HEK293 (cell line): Measurements from ENCODE around the gene CREBBP.

ENCODE experiments used
- EGR2 ChIP-seq: fragments of 450-650 bp; formaldehyde crosslinking; IDR thresholded peaks from 2 replicates; pipeline ENCODE4 v1.5.1; 2016; ENCODE audit warnings: low read depth, missing biosample characterization, missing genetic modification characterization
- GLI2 ChIP-seq: fragments of 450-650 bp; formaldehyde crosslinking; IDR thresholded peaks from 2 replicates; pipeline ENCODE4; 2017; ENCODE audit warnings: missing biosample characterization, missing genetic modification characterization, low read depth, borderline replicate concordance
- ZNF114 ChIP-seq: fragments of 450-650 bp; formaldehyde crosslinking; IDR thresholded peaks from 2 replicates; pipeline ENCODE4 v1.5.0; 2017; ENCODE audit warnings: missing biosample characterization, missing genetic modification characterization
- ZNF155 ChIP-seq: fragments of 450-650 bp; formaldehyde crosslinking; IDR thresholded peaks from 2 replicates; pipeline ENCODE4 v1.5.1; 2016; ENCODE audit warnings: missing biosample characterization, missing genetic modification characterization
- ZNF223 ChIP-seq: fragments of 450-650 bp; formaldehyde crosslinking; IDR thresholded peaks from 2 replicates; pipeline ENCODE4 v1.5.1; 2016; ENCODE audit warnings: missing biosample characterization, missing genetic modification characterization
- ZNF837 ChIP-seq: fragments of 450-650 bp; formaldehyde crosslinking; IDR thresholded peaks from 2 replicates; pipeline ENCODE4 v1.5.1; 2016; ENCODE audit warnings: missing biosample characterization, missing genetic modification characterization
- TF ChIP-seq, protein P1 (sequence below): fragments of 450-650 bp; formaldehyde crosslinking; IDR thresholded peaks from 2 replicates; pipeline ENCODE4 v1.5.1; 2016; ENCODE audit warnings: missing biosample characterization, missing genetic modification characterization

DNA sequence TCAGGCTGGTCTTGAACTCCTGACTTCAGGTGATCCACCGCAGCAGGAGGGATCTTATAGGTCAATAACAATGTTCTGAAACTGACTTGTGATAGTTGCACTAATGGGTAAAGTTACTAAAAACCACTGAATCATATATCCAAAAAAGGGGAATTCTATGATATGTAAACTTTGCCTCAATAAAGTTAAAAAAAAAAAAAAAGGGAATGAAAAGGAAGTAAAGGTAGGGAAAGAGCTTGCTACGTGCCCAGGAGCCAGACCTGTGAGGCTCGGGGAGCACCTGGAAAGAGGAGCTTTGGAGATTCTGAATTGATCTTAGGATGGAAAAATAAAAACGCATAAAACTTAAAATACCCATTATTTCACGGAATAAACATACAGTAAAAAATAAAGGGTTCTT is 142.4 kb downstream of the CREBBP start:
- TF ChIP-seq ZNF837 (tag by site-specific recombination) (no peak), GLI2 (no peak), ZNF155 (no peak), ZNF223 (tag by site-specific recombination) (no peak), EGR2 (tag by site-specific recombination) (no peak), ZNF114 (tag by site-specific recombination) (no peak)
- TF ChIP-seq, protein P1, sequence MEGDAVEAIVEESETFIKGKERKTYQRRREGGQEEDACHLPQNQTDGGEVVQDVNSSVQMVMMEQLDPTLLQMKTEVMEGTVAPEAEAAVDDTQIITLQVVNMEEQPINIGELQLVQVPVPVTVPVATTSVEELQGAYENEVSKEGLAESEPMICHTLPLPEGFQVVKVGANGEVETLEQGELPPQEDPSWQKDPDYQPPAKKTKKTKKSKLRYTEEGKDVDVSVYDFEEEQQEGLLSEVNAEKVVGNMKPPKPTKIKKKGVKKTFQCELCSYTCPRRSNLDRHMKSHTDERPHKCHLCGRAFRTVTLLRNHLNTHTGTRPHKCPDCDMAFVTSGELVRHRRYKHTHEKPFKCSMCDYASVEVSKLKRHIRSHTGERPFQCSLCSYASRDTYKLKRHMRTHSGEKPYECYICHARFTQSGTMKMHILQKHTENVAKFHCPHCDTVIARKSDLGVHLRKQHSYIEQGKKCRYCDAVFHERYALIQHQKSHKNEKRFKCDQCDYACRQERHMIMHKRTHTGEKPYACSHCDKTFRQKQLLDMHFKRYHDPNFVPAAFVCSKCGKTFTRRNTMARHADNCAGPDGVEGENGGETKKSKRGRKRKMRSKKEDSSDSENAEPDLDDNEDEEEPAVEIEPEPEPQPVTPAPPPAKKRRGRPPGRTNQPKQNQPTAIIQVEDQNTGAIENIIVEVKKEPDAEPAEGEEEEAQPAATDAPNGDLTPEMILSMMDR = no peak
